ENCODE results near the gene CFHR2. TPM values are rescaled to one million over a fixed set of nuclear protein-coding genes. Genes with fewer than 3 reads are reported as not detected.

Gene CFHR2
- total RNA-seq, 1 experiment from 2014 or later = not detected

- DNase-seq (ENCODE audit: low read depth) = no peak
These were observed 58.3 kb downstream of the CFHR2 start for GRCh38 chr1:197001828-197002227.

- no peak for DNase-seq (ENCODE audit: low read depth)
These were observed 59.6 kb downstream of the CFHR2 start for GRCh38 chr1:197003132-197003531.

GRCh38 chr1:197008861-197009260 lies 65.3 kb downstream of the CFHR2 start:
- no peak for DNase-seq (ENCODE audit: low read depth)

Other genes with a start within 250 kb of the CFHR2 start
- gene CFHR3, start 168.9 kb upstream of the CFHR2 start, total RNA-seq (2014; rRNA removed) = 0.75 TPM in 1 of 2 replicates, not detected in the other
- gene CFHR1, start 124.0 kb upstream of the CFHR2 start, total RNA-seq (2014; rRNA removed) = not detected in 2 replicates
- not detected in 2 replicates for gene CFHR4, start 55.7 kb upstream of the CFHR2 start, total RNA-seq (2014; rRNA removed)
- gene CFHR5, start 33.8 kb downstream of the CFHR2 start, total RNA-seq (2014; rRNA removed) = not detected in 2 replicates
- gene F13B, start 123.5 kb downstream of the CFHR2 start, total RNA-seq (2014; rRNA removed) = not detected in 2 replicates
- gene ASPM, start 202.9 kb downstream of the CFHR2 start, total RNA-seq (2014; rRNA removed) = 70.1 and 76.5 TPM in 2 replicates

Measured in LHCN-M2 (cell line).